Left ventricle myocardium inferior (tissue), 1 donor: ENCODE data around the gene MYO19. TPM values are rescaled to one million over a fixed set of nuclear protein-coding genes. Genes with fewer than 3 reads are reported as not detected.
A peak's percentile ranks its signal among the peaks of the same experiment; 100 is the strongest.

Experiments
- DNase-seq: peaks from one replicate; pipeline ENCODE4 v3.0.0-alpha.2; 2020
- H3K27ac ChIP-seq: fragments of 200-600 bp; replicated peaks from 2 replicates; pipeline ENCODE4 v1.8.0; 2021
- H3K27me3 ChIP-seq: fragments of 200-600 bp; 2 replicates; pipeline ENCODE4 v1.8.0; 2021; ENCODE audit warnings: low read depth
- H3K36me3 ChIP-seq: fragments of 200-600 bp; 2 replicates; pipeline ENCODE4 v1.8.0; 2021
- H3K4me1 ChIP-seq: fragments of 200-600 bp; 2 replicates; pipeline ENCODE4 v1.8.0; 2021
- H3K4me3 ChIP-seq: fragments of 200-600 bp; 2 replicates; pipeline ENCODE4 v1.8.0; 2021; ENCODE audit warnings: mild to moderate bottlenecking, moderate library complexity
- H3K9me3 ChIP-seq: fragments of 200-600 bp; replicated peaks from 2 replicates; pipeline ENCODE4 v1.8.0; 2021
- CTCF ChIP-seq: fragments of 200-600 bp; IDR thresholded peaks from 2 replicates; pipeline ENCODE4 v1.8.0; 2021; ENCODE audit warnings: antibody characterized with exemption, mild to moderate bottlenecking, borderline replicate concordance
- intact Hi-C: fragments of 100-400 bp; cut with micrococcal nuclease; formaldehyde crosslinking; loops from one replicate; pipeline ENCODE4 v1.11.0; 2022
- total RNA-seq: library from RNA; stranded (reverse); fragmentation: NEBNext Ultra II Directional; extraction: Animal tissue kit (Norgen Biotek cat#: 25700); gene quantifications from one replicate; pipeline ENCODE4 v1.2.1, GENCODE V29; 2021
- donor health status: DM: no; HTN: yes; CAD: no; lungs with severe emphysema.

MYO19 gene
- total RNA-seq, 1 donor from 2014 or later = 11.8 TPM

- H3K4me1 ChIP-seq = peaks cover 74% of the 10 kb centered on the region
- no peak for DNase-seq
- H3K36me3 ChIP-seq = peaks cover 6% of the 10 kb centered on the region
- peak overlapping the region; percentile 100 for H3K27ac ChIP-seq
- H3K9me3 ChIP-seq = no peaks in the 10 kb centered on the region
- no peaks in the 10 kb centered on the region for H3K27me3 ChIP-seq
- TF ChIP-seq CTCF = no peak
- peak overlapping the region; percentile 76 for H3K4me3 ChIP-seq
- intact Hi-C loops = loop anchor here (5.0 kb wide), 1 partner anchor 406 kb away; no protein-coding TSS in a partner anchor
These were observed 11.9 kb upstream of the MYO19 start for GRCh38 chr17:36546418-36547093.

- peak overlapping the region; percentile 100 for H3K27ac ChIP-seq
- H3K4me3 ChIP-seq = peak overlapping the region; percentile 76
- H3K4me1 ChIP-seq = peaks cover 68% of the 10 kb centered on the region
- TF ChIP-seq CTCF = peak; percentile 29
- H3K9me3 ChIP-seq = no peaks in the 10 kb centered on the region
- no peaks in the 10 kb centered on the region for H3K27me3 ChIP-seq
- peaks cover 6% of the 10 kb centered on the region for H3K36me3 ChIP-seq
- peak; percentile 96 for DNase-seq
- intact Hi-C loops = loop anchor here (5.0 kb wide), 1 partner anchor 407 kb away; no protein-coding TSS in a partner anchor
These were observed 11.1 kb upstream of the MYO19 start for GRCh38 chr17:36545465-36546417.

GRCh38 chr17:36545077-36545464, 10.4 kb upstream of the MYO19 start:
- H3K4me1 ChIP-seq = peaks cover 64% of the 10 kb centered on the region
- peak overlapping the region; percentile 100 for H3K27ac ChIP-seq
- H3K9me3 ChIP-seq = no peaks in the 10 kb centered on the region
- peaks cover 6% of the 10 kb centered on the region for H3K36me3 ChIP-seq
- intact Hi-C loops = loop anchor here (5.0 kb wide), 1 partner anchor 407 kb away; no protein-coding TSS in a partner anchor
- TF ChIP-seq CTCF = no peak
- no peak for DNase-seq
- peak overlapping the region; percentile 76 for H3K4me3 ChIP-seq
- no peaks in the 10 kb centered on the region for H3K27me3 ChIP-seq

GRCh38 chr17:36544307-36545076, 9.8 kb upstream of the MYO19 start, which contains the start of gene GGNBP2:
GGNBP2 (plus strand) TSS chr17:36544919; CDS start chr17:36545725, 806 bp downstream.
- Histone ChIP-seq H3K9me3 (no peaks in the 10 kb centered on the region), H3K4me1 (peaks cover 64% of the 10 kb centered on the region), H3K27me3 (no peaks in the 10 kb centered on the region), H3K27ac (peak within 1 kb of the TSS; percentile 100), H3K4me3 (peak within 1 kb of the TSS; percentile 76), H3K36me3 (peaks cover under 1% of the 10 kb centered on the region)
- intact Hi-C loops = loop anchor here (5.0 kb wide), 1 partner anchor 408 kb away; no protein-coding TSS in a partner anchor
- DNase-seq = peak; percentile 94
- TF ChIP-seq CTCF = no peak

- DNase-seq = peak; percentile 35
- intact Hi-C loops = no loop called here
- Histone ChIP-seq H3K36me3 (peaks cover 2% of the 10 kb centered on the region), H3K27ac (peak overlapping the region; percentile 100), H3K27me3 (no peaks in the 10 kb centered on the region), H3K9me3 (no peaks in the 10 kb centered on the region), H3K4me1 (peaks cover 60% of the 10 kb centered on the region), H3K4me3 (peak overlapping the region; percentile 76)
- TF ChIP-seq CTCF = peak; percentile 15
These were observed 9.3 kb upstream of the MYO19 start for GRCh38 chr17:36544044-36544306.
